Astrocyte (in vitro differentiated cells and primary cell): ENCODE measurements around the gene BNIP5. TPM values are rescaled to one million over a fixed set of nuclear protein-coding genes. Genes with fewer than 3 reads are reported as not detected.

Experiments
- DNase-seq: peaks from one replicate; pipeline ENCODE4 v3.0.0-alpha.2; 2010; ENCODE audit warnings: low read depth
- FAIRE-seq: peaks from 2 replicates; lab custom pipeline; 2011; peaks lifted over from hg19 to GRCh38; lab: Jason Lieb, UNC
- H2AFZ ChIP-seq: 2 replicates; pipeline ENCODE4 v1.6.0; 2012; ENCODE audit warnings: low read depth, low read length, inconsistent platforms
- H3K27ac ChIP-seq: 2 replicates; pipeline ENCODE4 v1.5.1; 2011; ENCODE audit warnings: low read depth, low read length, inconsistent platforms
- H3K27me3 ChIP-seq: 2 replicates; pipeline ENCODE4 v1.6.0; 2011; ENCODE audit warnings: low read length, inconsistent platforms; ENCODE audit not compliant: insufficient read depth
- H3K36me3 ChIP-seq: 2 replicates; pipeline ENCODE4 v1.5.1; 2011; ENCODE audit warnings: low read length, inconsistent platforms; ENCODE audit not compliant: insufficient read depth
- H3K4me1 ChIP-seq: 2 replicates; pipeline ENCODE4 v1.5.1; 2011; ENCODE audit warnings: low read length, inconsistent platforms; ENCODE audit not compliant: insufficient read depth
- H3K4me2 ChIP-seq: 2 replicates; pipeline ENCODE4 v1.6.0; 2012; ENCODE audit warnings: low read length, inconsistent platforms
- H3K4me3 ChIP-seq: 2 replicates; pipeline ENCODE4 v1.5.1; 2011; ENCODE audit warnings: low read depth, mild to moderate bottlenecking, low read length, inconsistent platforms; ENCODE audit not compliant: insufficient read depth
- H3K79me2 ChIP-seq: 2 replicates; pipeline ENCODE4 v1.6.0; 2012; ENCODE audit warnings: mild to moderate bottlenecking, low read length, inconsistent platforms; ENCODE audit not compliant: insufficient read depth
- H3K9ac ChIP-seq: 2 replicates; pipeline ENCODE4 v1.6.0; 2012; ENCODE audit warnings: mild to moderate bottlenecking, low read length, inconsistent platforms
- H3K9me3 ChIP-seq: 2 replicates; pipeline ENCODE4 v1.5.1; 2012; ENCODE audit warnings: low read depth, mild to moderate bottlenecking, low read length, inconsistent platforms; ENCODE audit not compliant: insufficient read depth
- H4K20me1 ChIP-seq: 2 replicates; pipeline ENCODE4 v1.6.0; 2012; ENCODE audit warnings: low read length, inconsistent platforms; ENCODE audit not compliant: insufficient read depth
- H3K27ac Mint-ChIP-seq: one replicate; pipeline ENCODE4 v1.8.0; 2021; ENCODE audit warnings: mild to moderate bottlenecking, mixed read lengths; ENCODE audit not compliant: unreplicated experiment
- H3K27me3 Mint-ChIP-seq: one replicate; pipeline ENCODE4 v1.8.0; 2021; ENCODE audit warnings: low read depth, mixed read lengths; ENCODE audit not compliant: unreplicated experiment
- H3K36me3 Mint-ChIP-seq: one replicate; pipeline ENCODE4 v1.8.0; 2021; ENCODE audit warnings: low read depth, mixed read lengths; ENCODE audit not compliant: unreplicated experiment
- H3K4me1 Mint-ChIP-seq: one replicate; pipeline ENCODE4 v1.8.0; 2021; ENCODE audit warnings: low read depth, mixed read lengths; ENCODE audit not compliant: unreplicated experiment
- H3K4me3 Mint-ChIP-seq: one replicate; pipeline ENCODE4 v1.8.0; 2021; ENCODE audit warnings: mild to moderate bottlenecking, moderate library complexity, mixed read lengths; ENCODE audit not compliant: unreplicated experiment
- H3K9me3 Mint-ChIP-seq: one replicate; pipeline ENCODE4 v1.8.0; 2021; ENCODE audit warnings: mild to moderate bottlenecking, mixed read lengths; ENCODE audit not compliant: unreplicated experiment
- EZH2 ChIP-seq: IDR thresholded peaks from 2 replicates; pipeline ENCODE4 v1.6.1; 2012; ENCODE audit warnings: mild to moderate bottlenecking, low read length, inconsistent platforms; ENCODE audit not compliant: insufficient read depth
- total RNA-seq: library from RNA; stranded (reverse); gene quantifications from 2 replicates; pipeline ENCODE4 v1.2.1, GENCODE V29; 2021
- TF ChIP-seq, protein P1 (sequence below): IDR thresholded peaks from 2 replicates; pipeline ENCODE4 v1.5.1; 2011; ENCODE audit warnings: low read depth, mild to moderate bottlenecking, inconsistent platforms, low read length, moderate library complexity; ENCODE audit not compliant: insufficient read depth

The BNIP5 gene
- total RNA-seq, 1 donor from 2014 or later, result not detected

DNA sequence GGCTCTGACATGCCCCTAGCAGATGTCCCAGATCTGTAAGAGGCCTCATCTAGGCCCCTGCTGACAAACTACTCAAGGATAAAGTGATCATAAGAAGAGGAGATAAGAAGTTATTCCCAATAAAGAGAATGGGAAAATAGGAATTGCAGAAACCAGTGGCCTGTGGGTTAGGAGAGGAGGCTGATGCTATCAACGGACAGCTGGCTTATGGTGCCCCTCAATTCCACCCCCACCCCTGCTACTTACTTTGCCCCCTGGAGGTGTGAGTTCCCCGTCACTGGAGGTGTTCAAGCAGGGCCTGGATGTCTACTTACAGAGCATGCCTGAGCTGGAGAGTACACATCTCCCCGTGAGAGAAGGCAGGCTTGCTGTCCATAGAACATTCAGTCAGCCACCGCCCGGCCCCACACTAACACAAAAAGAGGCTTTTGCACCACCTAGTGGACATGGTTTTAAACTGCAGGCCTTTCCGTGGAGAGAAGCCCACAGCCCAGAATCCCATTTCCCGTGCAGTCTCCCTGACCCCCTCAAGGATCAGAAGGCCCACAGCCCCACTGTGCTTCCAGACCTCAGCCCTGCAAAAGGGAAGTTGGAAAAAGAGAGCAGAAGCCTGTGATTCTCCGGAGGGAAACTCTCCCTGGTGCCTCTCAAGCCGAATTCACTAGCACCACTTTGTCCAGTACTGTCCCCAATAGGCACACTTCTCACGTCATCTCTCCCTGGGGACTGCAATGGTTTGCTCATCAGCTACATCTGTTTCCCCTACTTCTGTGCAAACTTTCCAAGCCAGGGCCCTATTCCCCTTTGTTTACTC, 23.8 kb upstream of the BNIP5 start:
- TF ChIP-seq EZH2, result no peak
- TF ChIP-seq, protein P1, sequence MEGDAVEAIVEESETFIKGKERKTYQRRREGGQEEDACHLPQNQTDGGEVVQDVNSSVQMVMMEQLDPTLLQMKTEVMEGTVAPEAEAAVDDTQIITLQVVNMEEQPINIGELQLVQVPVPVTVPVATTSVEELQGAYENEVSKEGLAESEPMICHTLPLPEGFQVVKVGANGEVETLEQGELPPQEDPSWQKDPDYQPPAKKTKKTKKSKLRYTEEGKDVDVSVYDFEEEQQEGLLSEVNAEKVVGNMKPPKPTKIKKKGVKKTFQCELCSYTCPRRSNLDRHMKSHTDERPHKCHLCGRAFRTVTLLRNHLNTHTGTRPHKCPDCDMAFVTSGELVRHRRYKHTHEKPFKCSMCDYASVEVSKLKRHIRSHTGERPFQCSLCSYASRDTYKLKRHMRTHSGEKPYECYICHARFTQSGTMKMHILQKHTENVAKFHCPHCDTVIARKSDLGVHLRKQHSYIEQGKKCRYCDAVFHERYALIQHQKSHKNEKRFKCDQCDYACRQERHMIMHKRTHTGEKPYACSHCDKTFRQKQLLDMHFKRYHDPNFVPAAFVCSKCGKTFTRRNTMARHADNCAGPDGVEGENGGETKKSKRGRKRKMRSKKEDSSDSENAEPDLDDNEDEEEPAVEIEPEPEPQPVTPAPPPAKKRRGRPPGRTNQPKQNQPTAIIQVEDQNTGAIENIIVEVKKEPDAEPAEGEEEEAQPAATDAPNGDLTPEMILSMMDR, result peak; percentile 68
- Histone ChIP-seq H3K36me3 (no peaks in the 10 kb centered on the region), H4K20me1 (no peaks in the 10 kb centered on the region), H3K79me2 (no peaks in the 10 kb centered on the region), H3K9ac (peak overlapping the region; percentile 26), H3K9me3 (no peaks in the 10 kb centered on the region), H3K4me3 (no peak overlapping the region), H3K4me1 (peaks cover 19% of the 10 kb centered on the region), H3K27ac (no peak overlapping the region), H3K27me3 (no peaks in the 10 kb centered on the region), H3K4me2 (peak overlapping the region; percentile 35), H2AFZ (peak overlapping the region; percentile 64)
- Mint-ChIP-seq H3K4me1 (peaks cover 15% of the 10 kb centered on the region), H3K9me3 (peaks cover 2% of the 10 kb centered on the region), H3K4me3 (no peak overlapping the region), H3K27me3 (peaks cover 2% of the 10 kb centered on the region), H3K36me3 (no peaks in the 10 kb centered on the region), H3K27ac (peak overlapping the region; percentile 47)
- FAIRE-seq (peak; percentile 49), DNase-seq (peak; percentile 56)

DNA sequence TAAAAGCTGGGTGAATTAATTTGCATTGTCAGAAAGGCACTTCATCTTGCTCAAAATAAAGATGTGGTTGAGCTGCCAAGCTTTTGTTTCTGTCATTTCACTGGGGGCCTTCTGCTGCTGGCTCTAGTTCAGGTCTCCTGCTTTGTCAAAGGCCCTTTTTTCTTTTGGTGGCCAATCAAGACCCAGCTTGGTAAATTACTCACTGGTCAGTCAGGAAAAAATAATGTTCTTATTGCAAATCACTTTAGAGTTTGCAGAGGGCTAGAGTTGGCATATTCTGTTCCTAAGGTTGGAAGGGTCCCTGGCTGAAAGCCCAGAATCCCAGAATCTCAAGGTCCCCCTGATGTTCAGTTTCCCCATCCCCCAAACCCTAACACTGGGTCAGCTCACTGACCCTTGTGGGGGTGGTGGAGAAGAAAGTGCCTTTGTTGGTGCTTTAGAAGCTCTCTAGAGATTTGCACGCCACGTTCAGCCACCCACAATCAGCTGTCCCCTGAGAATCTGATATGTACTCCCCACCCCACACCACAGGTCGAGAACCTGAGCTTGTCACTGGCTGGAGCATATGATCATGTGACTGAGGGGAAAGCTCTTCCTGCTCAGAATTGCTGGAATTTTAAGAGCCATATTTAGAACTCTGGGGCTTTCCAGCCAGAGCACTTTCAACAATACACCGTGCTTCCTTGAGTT, 21.7 kb upstream of the BNIP5 start:
- Histone ChIP-seq H3K4me3 (no peak overlapping the region), H4K20me1 (no peaks in the 10 kb centered on the region), H3K36me3 (no peaks in the 10 kb centered on the region), H2AFZ (peak overlapping the region; percentile 52), H3K79me2 (no peaks in the 10 kb centered on the region), H3K4me1 (peaks cover 13% of the 10 kb centered on the region), H3K4me2 (peak overlapping the region; percentile 43), H3K9ac (peak overlapping the region; percentile 20), H3K27ac (peak overlapping the region; percentile 55), H3K27me3 (no peaks in the 10 kb centered on the region), H3K9me3 (no peaks in the 10 kb centered on the region)
- Mint-ChIP-seq H3K27me3 (peaks cover 2% of the 10 kb centered on the region), H3K36me3 (peaks cover under 1% of the 10 kb centered on the region), H3K4me3 (no peak overlapping the region), H3K27ac (peak overlapping the region; percentile 28), H3K4me1 (peaks cover 13% of the 10 kb centered on the region), H3K9me3 (peaks cover 5% of the 10 kb centered on the region)
- no peak for FAIRE-seq
- DNase-seq, result peak; percentile 88
- TF ChIP-seq, protein P1, result no peak
- TF ChIP-seq EZH2, result no peak
